Cortex of kidney (tissue), 1 donor: ENCODE results near the gene UBR3.

Experiments used
- DNase-seq: peaks from one replicate; lab custom pipeline; 2025; lab: John Stamatoyannopoulos, UW

Gene UBR3

DNA sequence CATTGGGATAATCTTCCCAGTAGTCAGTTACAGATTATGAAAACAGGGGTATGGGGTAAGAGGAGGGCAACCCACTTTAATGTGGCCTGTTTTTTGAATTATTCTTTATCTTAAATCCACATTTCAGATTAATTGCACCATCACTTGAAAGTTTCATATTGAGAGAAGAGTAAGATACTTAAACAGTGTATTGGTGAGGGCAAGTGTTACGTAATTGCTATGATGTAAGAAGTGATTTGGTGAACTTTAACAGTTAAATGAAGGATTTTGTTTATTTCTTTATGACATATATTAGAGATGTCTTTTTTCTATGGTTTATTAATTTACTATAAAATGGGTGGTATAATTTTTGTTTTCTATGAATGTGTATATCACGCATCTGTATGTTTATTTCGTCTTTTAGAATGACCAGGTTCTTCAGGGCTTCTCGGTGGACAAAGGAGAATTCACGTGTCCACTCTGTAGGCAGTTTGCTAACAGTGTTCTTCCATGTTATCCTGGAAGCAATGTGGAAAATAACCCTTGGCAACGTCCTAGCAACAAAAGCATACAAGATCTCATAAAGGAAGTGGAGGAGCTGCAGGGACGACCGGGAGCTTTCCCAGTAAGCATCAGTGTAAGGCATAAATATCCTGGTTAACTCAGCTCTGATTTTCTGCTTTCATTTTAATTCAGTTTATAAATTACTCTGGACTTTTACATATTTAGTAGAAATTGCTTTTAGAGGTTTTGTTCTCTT is 179.5 kb downstream of the UBR3 start:
- DNase-seq = no peak

DNA sequence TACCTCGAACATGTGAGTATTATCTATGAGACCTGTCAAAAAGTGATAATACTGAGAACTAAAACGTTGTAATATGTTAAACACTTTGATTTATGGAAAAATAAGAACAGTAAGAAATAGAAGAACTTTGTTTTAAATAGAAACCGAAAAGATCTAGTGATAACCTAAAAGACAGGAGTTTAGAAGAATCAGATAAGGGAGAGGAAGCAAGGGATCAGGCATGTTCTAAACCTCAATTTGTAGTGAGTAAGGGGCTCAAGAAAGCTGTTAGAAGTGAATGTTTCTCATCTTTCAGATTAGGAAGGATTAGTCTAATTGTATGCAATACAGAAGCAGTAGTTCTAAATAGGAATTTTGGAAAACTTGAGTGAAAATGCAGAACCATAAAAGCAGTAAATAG is 182.0 kb downstream of the UBR3 start:
- DNase-seq = no peak

DNA sequence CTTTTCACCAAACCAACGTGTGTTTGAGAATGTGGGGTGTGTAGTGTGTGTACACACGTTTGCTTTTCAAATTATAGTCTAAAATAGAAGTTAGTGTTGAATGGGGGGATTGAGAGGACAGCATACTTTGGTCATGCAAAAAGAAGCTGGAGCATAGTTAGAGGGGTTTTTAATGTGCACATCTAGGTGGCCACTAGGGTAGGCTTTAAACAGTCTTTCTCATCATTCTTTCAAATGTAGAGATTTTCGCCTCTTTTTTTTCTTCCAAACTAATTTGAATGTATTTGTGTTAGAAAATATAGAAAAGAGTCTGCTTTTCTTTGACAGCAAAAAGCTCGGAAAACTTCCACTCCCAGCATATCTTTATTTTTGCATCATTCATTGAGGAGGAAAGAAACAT is 185.5 kb downstream of the UBR3 start:
- no peak for DNase-seq

DNA sequence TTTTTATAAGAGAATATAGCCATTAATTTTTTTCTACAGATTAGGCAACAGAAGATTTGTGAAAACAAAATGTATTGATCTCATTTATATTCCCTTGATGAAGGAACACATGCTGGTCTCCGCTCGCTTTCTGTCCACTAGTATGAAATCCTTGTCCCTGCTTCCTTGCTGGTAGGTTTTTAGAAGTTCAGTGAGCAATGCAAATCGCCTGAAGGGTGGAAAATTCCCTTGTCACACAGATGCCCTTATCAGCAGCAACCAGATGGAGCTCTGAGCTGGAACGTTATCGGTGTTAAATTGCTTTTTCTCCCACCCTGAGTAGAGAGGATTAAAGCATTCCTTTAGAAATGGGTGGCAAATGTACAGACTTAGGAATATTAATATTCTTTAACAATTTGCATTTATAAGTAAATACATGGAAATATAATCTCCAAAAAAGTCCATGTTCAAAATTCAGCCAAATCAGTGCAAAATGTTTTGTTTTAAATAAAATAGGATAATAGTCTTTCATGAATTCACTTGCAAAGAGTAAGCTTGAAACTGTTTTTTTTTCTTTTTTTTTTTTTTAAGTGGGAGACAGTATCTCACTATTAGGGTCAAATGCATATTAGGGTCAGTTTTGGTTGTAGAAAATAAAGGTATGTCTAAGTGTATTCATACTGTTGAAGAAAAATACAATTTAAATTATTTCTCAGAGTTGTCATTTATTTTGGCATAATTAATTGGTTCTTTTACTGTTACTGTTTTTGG is 186.7 kb downstream of the UBR3 start:
- no peak for DNase-seq

DNA sequence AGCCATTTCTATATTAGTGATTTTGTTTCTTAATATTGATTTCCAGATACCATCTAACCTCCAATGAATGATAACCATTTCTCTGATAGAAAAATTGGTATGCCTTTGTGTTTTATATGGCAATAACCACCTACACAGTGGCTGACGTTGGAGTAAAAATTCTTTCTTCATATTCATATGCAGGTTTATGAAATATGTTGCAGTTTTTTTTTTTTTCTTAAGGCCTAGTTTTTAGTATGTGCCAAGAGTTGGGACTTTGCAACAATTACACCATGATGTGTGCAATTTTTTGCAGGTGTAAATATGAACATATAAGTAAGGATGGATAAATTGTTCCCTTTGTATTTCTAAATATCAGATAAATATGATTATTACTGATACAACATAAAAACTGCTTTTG is 187.5 kb downstream of the UBR3 start:
- DNase-seq = no peak

DNA sequence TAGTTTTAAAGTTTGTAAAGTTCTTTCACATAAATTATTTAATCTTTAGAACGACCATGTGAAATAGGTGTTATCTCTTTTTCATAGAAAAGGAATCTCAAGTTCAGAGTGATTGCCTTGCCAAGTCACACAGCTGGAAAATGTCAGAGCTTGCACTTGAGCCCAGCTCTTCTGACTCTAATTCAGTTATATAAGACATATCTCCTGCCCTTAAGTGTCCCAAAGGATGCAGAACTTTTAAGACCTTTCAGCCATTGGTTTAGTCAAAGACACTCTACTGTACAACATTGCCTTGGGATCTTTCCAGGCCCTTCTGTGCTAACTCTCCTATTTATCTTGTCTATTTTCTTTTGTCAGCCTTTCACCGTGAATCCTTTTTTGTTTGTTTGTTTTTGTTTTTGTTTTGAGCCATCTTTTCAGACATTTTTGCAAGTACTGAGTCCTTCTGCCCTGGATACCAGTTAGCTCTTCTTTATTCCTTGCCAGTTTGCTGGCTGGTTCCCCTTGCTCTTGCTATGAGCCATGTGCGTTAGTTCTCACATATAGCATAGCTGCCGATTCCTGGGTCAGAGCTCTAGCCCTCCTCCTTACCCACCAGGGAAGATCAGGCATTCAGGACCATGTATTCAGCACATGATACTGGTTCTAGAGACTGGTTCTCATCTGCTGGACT is 190.7 kb downstream of the UBR3 start:
- no peak for DNase-seq

DNA sequence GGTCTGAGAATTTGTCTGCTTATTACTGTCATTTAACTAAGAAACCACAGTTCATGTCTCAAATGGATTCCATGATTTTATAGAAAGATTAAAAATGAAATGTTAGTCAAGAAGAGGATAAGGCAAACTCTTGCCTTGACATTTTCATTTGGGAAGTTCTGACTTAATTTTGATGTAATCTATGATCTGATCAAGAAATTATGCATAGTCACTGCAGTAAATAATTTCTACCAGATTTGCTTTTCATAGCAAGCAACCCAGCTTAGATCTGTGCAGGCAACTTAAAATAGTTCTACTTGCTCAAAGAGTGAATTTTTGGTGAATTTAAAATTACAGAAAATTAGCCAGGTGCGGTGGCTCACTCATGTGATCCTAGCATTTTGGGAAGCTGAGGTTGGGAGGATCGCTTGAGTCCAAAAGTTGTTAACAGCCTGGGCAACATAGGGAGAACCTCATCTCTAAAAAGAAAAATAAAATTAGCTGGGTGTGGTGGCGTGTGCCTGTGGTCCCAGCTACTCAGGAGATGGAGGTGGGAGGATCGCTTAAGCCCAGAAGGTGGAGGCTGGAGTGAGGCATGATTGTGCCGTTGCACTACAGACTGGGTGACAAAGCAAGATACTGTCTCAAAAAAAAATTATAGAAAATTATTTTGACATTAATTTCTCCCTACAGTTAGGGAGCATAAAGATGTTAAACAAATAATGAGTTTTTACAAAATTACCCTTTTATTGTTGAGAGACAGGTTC is 192.0 kb downstream of the UBR3 start:
- DNase-seq = no peak

DNA sequence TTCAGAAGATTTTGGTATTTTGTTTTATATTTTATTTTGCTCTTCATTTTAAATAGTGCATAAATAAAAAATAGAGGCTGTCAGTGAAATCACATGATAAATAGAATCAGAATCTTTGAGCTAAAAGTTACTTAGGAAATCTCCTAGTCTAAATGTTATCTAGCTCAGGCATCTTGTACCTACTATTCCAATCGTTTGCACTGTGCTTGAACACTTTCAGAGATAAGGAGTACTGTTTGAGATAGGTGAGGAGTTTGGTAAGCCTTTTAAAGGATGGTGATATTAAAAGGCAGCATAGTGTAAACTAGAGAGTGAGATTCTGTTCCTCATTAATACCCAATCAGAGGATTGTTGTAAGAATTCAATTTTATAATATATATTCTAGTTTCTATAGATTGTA is 193.5 kb downstream of the UBR3 start:
- no peak for DNase-seq

DNA sequence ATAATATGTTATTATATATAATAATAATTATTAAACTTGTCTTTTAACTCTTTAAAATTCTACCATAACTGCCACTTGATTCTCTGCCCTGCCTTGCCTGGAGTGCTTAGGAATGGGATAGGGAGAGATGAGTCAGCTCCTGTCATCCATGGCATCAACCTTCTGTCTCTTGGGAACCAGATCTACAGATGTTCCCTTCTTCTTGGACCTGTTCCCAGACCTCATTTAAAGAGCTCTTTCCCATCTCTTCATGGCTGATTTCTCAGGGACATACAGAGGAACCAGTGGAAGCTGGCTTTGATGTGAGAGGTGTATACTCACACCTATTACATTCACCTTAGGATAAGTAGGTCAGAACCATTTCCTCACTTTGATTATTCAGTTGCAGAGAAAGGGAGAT is 195.4 kb downstream of the UBR3 start:
- no peak for DNase-seq

DNA sequence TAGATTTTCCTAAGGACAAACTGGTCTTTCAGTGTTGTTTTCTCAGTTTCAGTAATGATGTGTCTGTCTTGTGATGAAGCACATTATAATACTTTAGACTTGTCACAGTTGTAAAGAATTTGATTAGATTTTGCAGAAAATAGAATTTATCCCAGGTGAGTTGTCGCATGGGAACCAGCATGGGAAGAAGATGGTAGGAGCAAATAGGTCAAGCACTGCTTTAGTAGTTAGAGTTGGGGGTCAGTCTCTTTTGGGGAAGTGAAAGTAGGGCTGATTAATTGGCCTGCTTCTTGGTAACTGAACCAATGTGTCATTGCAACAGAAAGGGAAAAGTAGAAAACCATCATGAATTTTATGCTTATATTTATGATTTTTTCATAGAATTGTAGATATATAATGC is 197.5 kb downstream of the UBR3 start:
- DNase-seq = no peak

DNA sequence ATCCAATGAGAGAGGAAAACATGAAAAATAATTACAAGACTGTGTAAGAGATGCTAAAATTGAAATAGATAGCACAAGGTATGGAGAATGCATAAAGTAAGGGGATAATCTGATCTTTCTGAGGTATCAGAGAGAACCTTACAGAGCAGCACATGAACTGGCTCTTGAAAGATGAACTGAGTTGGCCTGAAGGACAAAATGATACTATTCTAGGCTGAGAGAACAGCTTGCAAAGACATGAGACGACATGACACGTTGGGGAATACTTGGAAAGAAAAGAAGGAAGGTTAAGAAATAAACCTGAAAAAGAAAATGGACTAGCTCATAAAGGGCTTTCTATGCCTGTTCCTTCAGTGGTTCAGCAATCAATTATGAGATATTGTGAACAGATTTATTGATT is 198.0 kb downstream of the UBR3 start:
- no peak for DNase-seq

DNA sequence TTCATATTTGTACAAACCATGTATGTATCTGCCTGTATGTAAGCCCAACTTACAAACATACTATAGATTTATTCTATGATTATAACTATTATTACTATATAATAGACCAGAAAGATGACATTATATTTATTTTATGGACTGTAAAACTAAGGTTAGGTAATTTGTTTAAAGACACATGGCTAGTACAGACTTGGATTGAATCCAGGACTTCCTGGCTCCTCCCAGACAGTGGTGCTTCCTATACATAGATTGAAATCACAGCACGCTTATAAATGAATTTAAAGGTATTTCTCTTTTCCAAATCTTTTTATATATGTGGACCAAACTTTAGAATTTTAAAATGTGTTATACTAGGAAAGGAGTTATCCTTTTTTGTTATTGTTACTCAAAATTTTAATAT is 199.1 kb downstream of the UBR3 start:
- DNase-seq = no peak

DNA sequence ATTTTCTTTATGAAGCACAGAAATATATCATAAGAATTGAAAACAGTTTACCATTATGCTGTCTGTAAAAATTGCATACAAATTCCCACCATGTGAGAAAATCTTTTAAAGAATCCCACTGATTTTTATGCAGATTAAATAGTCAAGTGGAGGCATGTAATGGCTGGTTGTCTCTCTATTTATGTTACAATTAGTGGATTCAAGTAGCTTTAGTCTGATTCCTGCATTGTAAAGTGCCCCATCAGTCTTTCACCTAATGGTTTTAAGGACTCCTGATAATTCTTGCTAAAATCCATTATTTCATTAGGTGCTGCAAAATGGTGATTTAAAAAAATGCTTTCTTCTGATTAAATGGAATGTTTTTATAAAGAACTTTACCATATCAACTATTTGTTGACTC is 202.3 kb downstream of the UBR3 start:
- DNase-seq = no peak

DNA sequence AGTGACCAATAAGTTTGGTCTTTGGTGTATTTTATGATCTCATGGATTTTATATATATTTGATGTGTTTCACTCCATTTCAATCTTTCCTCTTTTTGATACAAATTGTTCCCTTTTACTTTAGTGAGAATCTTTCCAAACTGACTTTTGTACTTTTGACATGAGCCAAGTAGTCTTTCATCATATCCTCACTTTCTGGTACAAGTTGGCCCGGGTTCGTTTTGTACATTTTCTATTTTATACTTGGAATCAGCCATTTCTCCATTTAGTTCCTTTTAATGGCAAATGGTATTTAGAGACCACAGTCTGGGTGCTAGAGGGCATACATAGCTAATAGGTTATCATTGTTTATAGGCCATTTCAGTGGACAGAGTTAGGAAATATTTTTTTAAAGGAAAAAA is 202.8 kb downstream of the UBR3 start:
- no peak for DNase-seq

DNA sequence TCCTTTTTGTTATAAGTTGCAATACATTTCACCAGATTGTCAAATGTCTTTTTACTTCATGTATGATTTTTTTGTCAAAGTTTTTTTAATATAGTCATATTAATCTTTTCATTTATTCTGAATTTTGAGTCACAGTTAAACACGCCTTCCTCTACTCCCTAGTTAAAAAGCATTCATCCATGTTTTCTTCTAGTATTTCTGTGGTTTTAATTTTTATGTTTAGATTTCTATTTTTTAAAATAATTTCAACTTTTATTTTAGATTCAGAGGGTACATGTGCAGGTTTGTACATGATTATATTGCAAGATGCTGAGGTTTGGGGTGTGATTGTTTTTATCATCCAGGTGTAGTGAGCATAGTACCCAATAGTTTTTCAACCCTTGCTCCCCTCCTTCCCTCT is 204.0 kb downstream of the UBR3 start:
- no peak for DNase-seq

DNA sequence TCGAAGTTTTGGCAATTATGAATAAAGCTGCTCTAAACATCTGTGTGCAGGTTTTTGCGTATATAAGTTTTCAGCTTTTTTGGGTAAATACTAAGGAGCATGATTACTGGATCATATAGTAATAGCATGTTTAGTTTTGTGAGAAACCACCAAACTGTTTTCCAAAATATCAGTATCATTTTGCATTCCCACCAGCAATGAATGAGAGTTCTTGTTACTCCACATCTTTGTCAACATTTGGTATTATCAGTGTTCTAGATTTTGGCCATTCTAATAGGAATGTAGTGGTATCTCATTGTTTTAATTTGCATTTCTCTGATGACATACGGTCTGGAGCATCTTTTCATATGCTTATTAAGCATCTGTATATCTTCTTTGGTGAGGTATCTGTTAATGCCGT is 207.3 kb downstream of the UBR3 start:
- no peak for DNase-seq

DNA sequence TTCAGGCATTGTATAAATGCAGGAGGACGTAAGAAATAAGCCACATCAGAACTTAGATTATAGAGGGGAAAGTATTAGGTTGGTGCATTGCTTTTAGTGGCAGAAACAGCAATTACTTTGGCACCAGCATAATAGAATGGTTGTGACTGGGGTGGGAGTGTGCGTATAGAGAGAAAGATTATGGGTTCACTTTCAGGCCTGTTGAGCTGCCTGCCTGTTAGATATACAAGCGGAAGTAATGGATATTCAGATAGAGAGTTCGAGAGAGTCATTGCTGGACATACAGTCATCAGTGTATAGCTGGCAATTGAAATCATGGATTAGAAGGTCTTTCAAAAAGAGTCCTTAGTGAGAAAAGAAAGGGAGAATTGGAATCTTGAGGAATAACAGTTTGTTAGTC is 211.5 kb downstream of the UBR3 start:
- no peak for DNase-seq

DNA sequence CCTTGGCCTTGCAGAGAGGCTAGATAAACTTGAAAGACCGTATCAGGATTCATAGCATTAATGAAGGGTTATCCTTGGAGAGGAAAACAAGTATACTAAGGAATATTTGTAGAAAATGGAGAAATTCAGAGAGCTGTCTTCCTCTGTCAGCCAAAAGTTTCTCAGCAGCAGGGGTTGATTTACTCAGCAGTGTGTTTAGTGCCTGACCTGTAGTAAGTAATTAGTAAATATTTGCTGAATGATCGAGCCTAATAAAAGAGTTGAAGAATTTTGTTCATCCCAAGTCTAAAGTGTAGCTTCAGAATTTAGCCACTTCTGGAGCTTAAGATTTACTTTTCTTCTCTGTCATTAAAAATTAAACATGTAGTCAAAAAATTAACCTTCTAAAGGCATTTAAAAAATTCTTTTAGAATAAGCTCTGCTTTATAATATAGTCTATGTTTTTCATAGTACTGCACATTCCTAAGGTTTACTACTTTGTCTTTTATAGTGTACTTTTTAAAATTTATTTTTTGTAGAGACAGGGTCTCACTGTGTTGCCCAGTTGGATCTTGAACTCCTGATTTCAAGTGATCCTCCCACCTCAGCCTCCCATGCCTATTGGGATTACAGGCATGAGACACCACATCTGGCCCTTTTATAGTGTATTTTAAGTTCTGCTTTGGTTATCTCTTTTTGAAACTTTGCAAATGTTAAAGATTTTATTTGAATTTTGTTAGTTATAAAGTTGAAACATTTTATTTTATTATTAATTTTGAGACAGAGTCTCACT is 212.3 kb downstream of the UBR3 start:
- DNase-seq = no peak

DNA sequence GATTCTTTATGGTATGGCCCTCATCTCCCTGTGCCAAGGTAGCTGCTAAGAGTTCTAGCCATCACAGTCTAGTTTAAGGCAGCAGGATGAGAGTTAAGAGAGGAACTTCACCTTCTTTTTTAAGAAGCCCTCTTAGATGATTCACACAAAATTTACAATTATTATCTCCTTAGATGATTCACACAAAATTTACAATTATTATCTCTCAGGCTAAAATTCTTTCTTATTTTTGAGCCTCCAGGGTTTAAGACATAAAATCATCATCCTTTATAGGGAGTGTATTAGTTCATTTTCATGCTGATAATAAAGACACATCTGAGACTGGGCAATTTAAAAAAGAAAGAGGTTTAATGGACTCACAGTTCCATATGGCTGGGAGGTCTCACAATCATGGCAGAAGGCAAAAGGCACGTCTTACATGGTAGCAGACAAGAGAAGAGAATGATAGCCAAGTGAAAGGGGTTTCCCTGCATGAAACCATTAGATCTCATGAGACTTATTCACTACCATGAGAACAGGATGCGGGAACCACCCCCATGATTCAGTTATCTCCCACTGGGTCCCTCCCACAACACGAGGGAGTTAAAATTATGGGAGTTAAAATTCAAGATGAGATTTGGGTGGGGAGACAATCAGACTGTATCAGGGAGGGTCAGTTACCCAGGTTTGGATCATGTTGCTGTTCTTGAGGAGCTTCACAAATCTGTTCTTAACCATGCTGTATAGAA is 217.7 kb downstream of the UBR3 start:
- DNase-seq = no peak

DNA sequence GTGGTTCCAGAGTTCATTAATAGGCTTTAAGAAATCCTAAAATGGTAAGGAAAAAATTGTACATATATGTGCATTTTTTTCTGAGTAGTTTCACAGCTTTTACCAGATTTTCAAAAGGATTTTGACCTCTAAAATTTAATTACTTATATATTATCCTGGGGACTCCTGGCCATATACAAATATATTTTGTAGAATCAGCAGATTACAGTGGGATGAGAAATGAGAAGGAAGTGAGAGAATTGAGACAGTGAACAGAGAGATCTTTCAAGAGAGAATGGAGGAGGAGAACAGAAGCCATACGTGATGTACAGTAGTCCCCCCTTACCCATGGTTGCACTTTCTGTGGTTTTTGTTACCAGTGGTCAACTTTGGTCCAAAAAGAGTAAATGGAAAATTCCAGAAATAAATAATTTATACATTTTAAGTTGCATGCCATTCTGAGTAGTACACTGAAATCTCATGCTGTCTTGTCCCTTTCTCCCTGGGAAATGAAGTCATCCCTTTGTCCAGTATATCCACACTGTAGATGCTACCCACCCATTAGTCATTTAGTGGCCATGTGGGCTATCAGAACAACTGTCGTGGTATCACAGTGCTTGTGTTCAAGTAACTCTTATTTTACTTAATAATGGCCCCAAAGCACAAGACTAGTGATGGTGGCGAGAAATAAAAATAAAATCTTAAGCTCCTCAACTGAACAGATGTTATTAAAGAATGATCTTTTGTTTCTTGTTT is 220.2 kb downstream of the UBR3 start:
- DNase-seq = no peak
